HG03575 (cell line): ENCODE data around the gene INPP5F.

Experiments used
- ATAC-seq: cut with Tn5 transposase; IDR thresholded peaks from one replicate; pipeline ENCODE4 v1.9.1; 2021; ENCODE audit not compliant: unreplicated experiment, insufficient number of reproducible peaks, low FRiP score; ENCODE audit errors: extremely low read depth

Gene INPP5F

GRCh38 chr10:119878524-119878923 lies 152.7 kb downstream of the INPP5F start:
- no peak for ATAC-seq
